Renal cortical epithelial cell (primary cell): ENCODE measurements around the gene MAP3K4. TPM values are rescaled to one million over a fixed set of nuclear protein-coding genes. Genes with fewer than 3 reads are reported as not detected.

Source experiments
- DNase-seq: peaks from one replicate; pipeline ENCODE4 v3.0.0-alpha.2; 2011; ENCODE audit warnings: low read depth
- total RNA-seq: library from RNA; depleted of rRNA; stranded (reverse); fragments of >200 nt; gene quantifications from 2 replicates; pipeline ENCODE4 v1.2.3, GENCODE V29; 2014

Gene MAP3K4
- total RNA-seq, 1 donor from 2014 or later = 45.9 TPM

- no peak for DNase-seq
These were observed 134.0 kb downstream of the MAP3K4 start for GRCh38 chr6:161125591-161125990.

- no peak for DNase-seq
These were observed 135.6 kb downstream of the MAP3K4 start for GRCh38 chr6:161127071-161127740.

- DNase-seq = no peak
These were observed 136.7 kb downstream of the MAP3K4 start for GRCh38 chr6:161128230-161128629.

- peak; percentile 35 for DNase-seq
These were observed 137.2 kb downstream of the MAP3K4 start for GRCh38 chr6:161128680-161129196.

- no peak for DNase-seq
These were observed 139.0 kb downstream of the MAP3K4 start for GRCh38 chr6:161130541-161130940.

- DNase-seq = no peak
These were observed 139.6 kb downstream of the MAP3K4 start for GRCh38 chr6:161130967-161131766.

- no peak for DNase-seq
These were observed 140.8 kb downstream of the MAP3K4 start for GRCh38 chr6:161132384-161132783.

GRCh38 chr6:161133963-161134362, 142.4 kb downstream of the MAP3K4 start:
- DNase-seq = no peak

GRCh38 chr6:161134550-161135298, 143.2 kb downstream of the MAP3K4 start:
- no peak for DNase-seq

GRCh38 chr6:161135695-161136591, 144.4 kb downstream of the MAP3K4 start:
- no peak for DNase-seq

GRCh38 chr6:161136655-161137054, 145.1 kb downstream of the MAP3K4 start:
- DNase-seq = no peak

- DNase-seq = no peak
These were observed 145.8 kb downstream of the MAP3K4 start for GRCh38 chr6:161137320-161137719.

- DNase-seq = peak; percentile 32
These were observed 146.4 kb downstream of the MAP3K4 start for GRCh38 chr6:161137839-161138542.

GRCh38 chr6:161138543-161139303, 147.2 kb downstream of the MAP3K4 start:
- DNase-seq = no peak

GRCh38 chr6:161139304-161139765, 147.8 kb downstream of the MAP3K4 start:
- no peak for DNase-seq

GRCh38 chr6:161139766-161140553, 148.4 kb downstream of the MAP3K4 start:
- DNase-seq = peak; percentile 28

GRCh38 chr6:161140554-161140875, 148.9 kb downstream of the MAP3K4 start:
- no peak for DNase-seq

GRCh38 chr6:161141173-161141572, 149.6 kb downstream of the MAP3K4 start:
- DNase-seq = no peak

- no peak for DNase-seq
These were observed 151.4 kb downstream of the MAP3K4 start for GRCh38 chr6:161142957-161143296.
